Endothelial cell of umbilical vein (primary cell): ENCODE results near the gene CIDEB. TPM values are rescaled to one million over a fixed set of nuclear protein-coding genes. Genes with fewer than 3 reads are reported as not detected.

Experiments
- BruUV-seq: library from RNA; stranded (reverse); fragments of 400-500 nt; replicated peaks from 2 replicates; lab custom pipeline; 2021; lab: Mats Ljungman, UMichigan
- CTCF ChIA-PET: fragments of 300-600, 350-600 bp; sonication (Branson Sonifier 250); formaldehyde crosslinking; loops from one replicate; lab custom pipeline; 2021; ENCODE audit warnings: antibody characterized with exemption, inconsistent platforms; lab: Charles Lee
- POLR2A ChIA-PET: fragments of 300-600, 350-600 bp; sonication (Branson Sonifier 250); formaldehyde crosslinking; loops from one replicate; lab custom pipeline; 2021; ENCODE audit warnings: antibody characterized with exemption, inconsistent platforms; lab: Charles Lee
- DNase-seq: peaks from one replicate; pipeline ENCODE4 v3.0.0-alpha.2; 2011; ENCODE audit warnings: low read depth, low spot score
- FAIRE-seq: peaks from 2 replicates; lab custom pipeline; 2011; peaks lifted over from hg19 to GRCh38; lab: Jason Lieb, UNC
- H2AFZ ChIP-seq: 2 replicates; pipeline ENCODE4 v1.6.0; 2012; ENCODE audit warnings: low read depth, low read length, control low read depth, inconsistent platforms
- H3K27ac ChIP-seq: 2 replicates; pipeline ENCODE4 v1.5.1; 2011; ENCODE audit warnings: low read depth, mild to moderate bottlenecking, control low read depth, low read length, moderate library complexity; ENCODE audit not compliant: insufficient read depth
- H3K27me3 ChIP-seq, 2 experiments: 2 replicates each; pipeline versions ENCODE4 v1.6.0 to v1.6.1; 2011; ENCODE audit warnings: low read length in 2 of 2, mixed read lengths in 1 of 2; ENCODE audit not compliant: control insufficient read depth in 2 of 2, insufficient read depth in 2 of 2
- H3K36me3 ChIP-seq, 2 experiments: 2 replicates in 1 of 2; 3 replicates in 1 of 2; pipeline ENCODE4 v1.5.1; 2011; ENCODE audit warnings: low read length in 2 of 2, mild to moderate bottlenecking in 1 of 2, moderate library complexity in 1 of 2; ENCODE audit not compliant: control insufficient read depth in 2 of 2, insufficient read depth in 2 of 2; ENCODE audit errors: extremely low read depth in 1 of 2
- H3K4me1 ChIP-seq: 3 replicates; pipeline ENCODE4 v1.5.1; 2011; ENCODE audit warnings: mild to moderate bottlenecking, low read length; ENCODE audit not compliant: control insufficient read depth, insufficient read depth; ENCODE audit errors: extremely low read depth
- H3K4me2 ChIP-seq: 2 replicates; pipeline ENCODE4 v1.6.1; 2011; ENCODE audit warnings: low read length, control low read depth, mixed read lengths; ENCODE audit not compliant: insufficient read depth
- H3K4me3 ChIP-seq, 3 experiments: fragments of 200-600 bp in 1 of 3; sonication (generic), shearing (Covaris generic) in 1 of 3; replicated peaks in 1 of 3; 2 replicates each; pipeline ENCODE4 v1.5.1; 2011 to 2016; ENCODE audit warnings: control low read depth in 3 of 3, low read length in 3 of 3, mild to moderate bottlenecking in 2 of 3, inconsistent platforms in 1 of 3, low read depth in 1 of 3, moderate library complexity in 1 of 3; ENCODE audit not compliant: insufficient read depth in 1 of 3
- H3K79me2 ChIP-seq: 2 replicates; pipeline ENCODE4 v1.6.0; 2012; ENCODE audit warnings: low read length, inconsistent platforms; ENCODE audit not compliant: control insufficient read depth, insufficient read depth
- H3K9ac ChIP-seq: replicated peaks from 2 replicates; pipeline ENCODE3; 2011; ENCODE audit warnings: low read length, control low read depth; ENCODE audit not compliant: insufficient read depth; ENCODE audit errors: extremely low read depth
- H3K9me1 ChIP-seq: replicated peaks from 3 replicates; pipeline ENCODE4 v1.6.0; 2011; ENCODE audit warnings: mild to moderate bottlenecking, low read length; ENCODE audit not compliant: control insufficient read depth, insufficient read depth; ENCODE audit errors: extremely low read depth
- H3K9me3 ChIP-seq: replicated peaks from 2 replicates; pipeline ENCODE4 v1.5.1; 2012; ENCODE audit warnings: low read length, inconsistent platforms; ENCODE audit not compliant: control insufficient read depth, insufficient read depth
- H4K20me1 ChIP-seq: replicated peaks from 2 replicates; pipeline ENCODE3; 2011; ENCODE audit warnings: mild to moderate bottlenecking, low read length; ENCODE audit not compliant: control insufficient read depth, insufficient read depth; ENCODE audit errors: extremely low read depth
- CTCF ChIP-seq, 2 donors: IDR thresholded peaks; 1 replicate in 1 of 2; 2 replicates in 1 of 2; pipeline ENCODE4 v1.5.1; 2011; ENCODE audit warnings: low read length in 2 of 2, mild to moderate bottlenecking in 2 of 2, moderate library complexity in 2 of 2, control low read depth in 1 of 2, inconsistent platforms in 1 of 2, low read depth in 1 of 2; ENCODE audit not compliant: insufficient read depth in 1 of 2; ENCODE audit errors: extremely low read depth in 1 of 2
- EZH2 ChIP-seq: IDR thresholded peaks from 2 replicates; pipeline ENCODE4 v1.6.1; 2012; ENCODE audit warnings: borderline replicate concordance, low read depth, mild to moderate bottlenecking, moderate library complexity, low read length, inconsistent platforms; ENCODE audit not compliant: severe bottlenecking
- FOS ChIP-seq: IDR thresholded peaks from 2 replicates; pipeline ENCODE4 v1.6.1; 2011; ENCODE audit warnings: mild to moderate bottlenecking, low read length, moderate library complexity, borderline replicate concordance; ENCODE audit not compliant: insufficient read depth
- GATA2 ChIP-seq: IDR thresholded peaks from 2 replicates; pipeline ENCODE4 v1.7.0; 2011; ENCODE audit warnings: low read depth, mild to moderate bottlenecking, moderate library complexity, mixed read lengths, low read length; ENCODE audit not compliant: insufficient read length, insufficient read depth
- JUN ChIP-seq: IDR thresholded peaks from 2 replicates; pipeline ENCODE4 v1.6.1; 2011; ENCODE audit warnings: borderline replicate concordance, low read depth; ENCODE audit not compliant: insufficient read length, insufficient read depth
- MAX ChIP-seq: IDR thresholded peaks from 2 replicates; pipeline ENCODE4 v1.6.1; 2011; ENCODE audit not compliant: insufficient read depth, insufficient read length
- MYC ChIP-seq: IDR thresholded peaks from one replicate; pipeline ENCODE4 v1.6.1; 2011; ENCODE audit warnings: mild to moderate bottlenecking, low read depth, low read length
- POLR2A ChIP-seq: IDR thresholded peaks from 2 replicates; pipeline ENCODE4 v1.6.1; 2012; ENCODE audit warnings: low read depth, mild to moderate bottlenecking, control low read depth, low read length
- POLR2AphosphoS5 ChIP-seq: IDR thresholded peaks from 2 replicates; pipeline ENCODE4 v1.6.1; 2012; ENCODE audit warnings: low read depth, mild to moderate bottlenecking, control low read depth, low read length, moderate library complexity; ENCODE audit not compliant: insufficient read depth
- dilution Hi-C: fragments of 300-500 bp; cut with MboI; formaldehyde crosslinking; loops from one replicate; pipeline ENCODE4 v1.15.0; 2019; ENCODE audit warnings: low sequenced_read_pairs; ENCODE audit not compliant: extremely low pct_ligation_motif_present
- intact Hi-C: fragments of 100-400 bp; cut with micrococcal nuclease; formaldehyde crosslinking; loops from one replicate; pipeline ENCODE4 v1.10.0; 2022
- polyA plus RNA-seq, 4 experiments: library from polyadenylated mRNA; depleted of rRNA in 3 of 4; stranded (reverse) in 3 of 4; unstranded in 1 of 4; fragments of >200 nt; gene quantifications; 2 replicates each; pipeline versions ENCODE4 v1.2.1 to v1.2.3, GENCODE V29; 2011 to 2012; ENCODE audit warnings: missing spikeins in 1 of 4
- total RNA-seq: library from RNA; stranded (reverse); gene quantifications from 2 replicates; pipeline ENCODE4 v1.2.3, GENCODE V29; 2021

The CIDEB gene
- total and polyA plus RNA-seq, 2 donors (not counting 3 experiments of a cell fraction or from before 2014, with no cell fraction given), result 5.2 to 7.2 TPM

- dilution Hi-C loops (no loop called here), intact Hi-C loops (no loop called here)
- no TSS peak for BruUV-seq
- ChIA-PET CTCF (interaction anchor here (1.0 kb wide), 1 partner anchor 17 kb away, joined by 3 read pairs; the partner anchor contains the start of gene TINF2), POLR2A (no interaction called here)
- Histone ChIP-seq H3K9me1 (no peaks in the 10 kb centered on the region), H3K27ac (no peak overlapping the region), H3K79me2 (no peaks in the 10 kb centered on the region), H2AFZ (no peak overlapping the region), H3K4me3 (no peak overlapping the region), H3K9ac (no peak overlapping the region), H3K4me1 (no peaks in the 10 kb centered on the region), H3K36me3 (no peaks in the 10 kb centered on the region), H4K20me1 (no peaks in the 10 kb centered on the region), H3K27me3 (no peaks in the 10 kb centered on the region), H3K9me3 (no peaks in the 10 kb centered on the region), H3K4me2 (no peak overlapping the region)
- DNase-seq (no peak), FAIRE-seq (no peak)
- no peak for TF ChIP-seq CTCF (IDR thresholded peaks at IDR 0.05; ENCODE audit: extremely low read depth in 1 of 2, insufficient read depth in 1 of 2, low read depth in 1 of 2, low read length in 2 of 2)
- no peak for TF ChIP-seq FOS
- no peak for TF ChIP-seq POLR2A
- no peak for TF ChIP-seq JUN
- no peak for TF ChIP-seq GATA2
- TF ChIP-seq MAX, result no peak
- TF ChIP-seq EZH2, result no peak
- no peak for TF ChIP-seq MYC
- no peak for TF ChIP-seq POLR2AphosphoS5
Observed at GRCh38 chr14:24259282-24260025, 48.3 kb downstream of the CIDEB start.
